A673 (cell line): Measurements from ENCODE around the gene PSG2. TPM values are rescaled to one million over a fixed set of nuclear protein-coding genes. Genes with fewer than 3 reads are reported as not detected.
A peak's percentile ranks its signal among the peaks of the same experiment; 100 is the strongest.
"Not testable (repeated sequence)": the region's sequence is repeated elsewhere in the genome, so short reads cannot be mapped to it uniquely, and the experiment has no call there.

Experiments used
- BruUV-seq: library from RNA; stranded (reverse); fragments of 400-500 nt; replicated peaks from 2 replicates; lab custom pipeline; 2021; lab: Mats Ljungman, UMichigan
- CTCF ChIA-PET: fragments of 300-600 bp; sonication (Branson Sonifier 250); formaldehyde crosslinking; loops from one replicate; lab custom pipeline; 2022; ENCODE audit warnings: antibody characterized with exemption; lab: Charles Lee
- POLR2A ChIA-PET: fragments of 300-600 bp; sonication (Branson Sonifier 250); formaldehyde crosslinking; loops from one replicate; lab custom pipeline; 2022; ENCODE audit warnings: antibody characterized with exemption; ENCODE audit not compliant: low non-redundant PET; lab: Charles Lee
- DNase-seq: peaks from one replicate; pipeline ENCODE4 v3.0.0-alpha.2; 2015; ENCODE audit warnings: low spot score
- H3K27ac ChIP-seq: fragments of 200-600 bp; sonication (generic); 2 replicates; pipeline ENCODE4 v1.5.1; 2016; ENCODE audit warnings: mixed run types, low read depth, mild to moderate bottlenecking, mixed read lengths, antibody characterized with exemption, low read length; ENCODE audit not compliant: poor library complexity, severe bottlenecking
- H3K27me3 ChIP-seq: fragments of 200-600 bp; sonication (generic); replicated peaks from 2 replicates; pipeline ENCODE4 v1.6.1; 2017; ENCODE audit warnings: mixed run types, low read depth, mild to moderate bottlenecking, mixed read lengths, antibody characterized with exemption, low read length; ENCODE audit not compliant: insufficient read depth, poor library complexity
- H3K36me3 ChIP-seq: fragments of 200-600 bp; sonication (generic); 2 replicates; pipeline ENCODE4 v1.6.1; 2016; ENCODE audit warnings: mixed run types, mild to moderate bottlenecking, mixed read lengths, antibody characterized with exemption, low read length; ENCODE audit not compliant: insufficient read depth, poor library complexity, severe bottlenecking
- H3K4me1 ChIP-seq: fragments of 200-600 bp; sonication (generic); 2 replicates; pipeline ENCODE4 v1.6.1; 2017; ENCODE audit warnings: mixed run types, mild to moderate bottlenecking, mixed read lengths, antibody characterized with exemption, low read length; ENCODE audit not compliant: insufficient read depth, poor library complexity, severe bottlenecking
- H3K4me3 ChIP-seq: fragments of 200-600 bp; sonication (generic); 2 replicates; pipeline ENCODE4 v1.5.1; 2016; ENCODE audit warnings: low read depth, mixed run types, mild to moderate bottlenecking, mixed read lengths, low read length; ENCODE audit not compliant: poor library complexity, severe bottlenecking
- H3K9me3 ChIP-seq: fragments of 200-600 bp; sonication (generic); 2 replicates; pipeline ENCODE4 v1.6.1; 2016; ENCODE audit warnings: mixed run types, low read depth, mild to moderate bottlenecking, mixed read lengths, antibody characterized with exemption, low read length; ENCODE audit not compliant: poor library complexity, severe bottlenecking
- CTCF ChIP-seq: fragments of 300-800, 200-600 bp; sonication (generic); conservative IDR thresholded peaks from 2 replicates; pipeline ENCODE4 v1.5.1; 2017; ENCODE audit warnings: low read depth, mild to moderate bottlenecking, antibody characterized with exemption, low read length, moderate library complexity, mixed read lengths
- EZH2 ChIP-seq: fragments of 200-600 bp; sonication (generic); IDR thresholded peaks from 2 replicates; pipeline ENCODE4 v1.6.1; 2017; ENCODE audit warnings: borderline replicate concordance, low read depth, mild to moderate bottlenecking, mixed read lengths, antibody characterized with exemption, low read length; ENCODE audit not compliant: poor library complexity, severe bottlenecking
- intact Hi-C: fragments of 100-400 bp; cut with micrococcal nuclease; formaldehyde crosslinking; loops from one replicate; pipeline ENCODE4 v1.10.0; 2022; ENCODE audit not compliant: unreplicated experiment
- total RNA-seq: library from RNA; stranded (reverse); gene quantifications from 2 replicates; pipeline ENCODE4 v1.2.3, GENCODE V29; 2021

The PSG2 gene
- total RNA-seq, 1 experiment from 2014 or later = not detected

DNA sequence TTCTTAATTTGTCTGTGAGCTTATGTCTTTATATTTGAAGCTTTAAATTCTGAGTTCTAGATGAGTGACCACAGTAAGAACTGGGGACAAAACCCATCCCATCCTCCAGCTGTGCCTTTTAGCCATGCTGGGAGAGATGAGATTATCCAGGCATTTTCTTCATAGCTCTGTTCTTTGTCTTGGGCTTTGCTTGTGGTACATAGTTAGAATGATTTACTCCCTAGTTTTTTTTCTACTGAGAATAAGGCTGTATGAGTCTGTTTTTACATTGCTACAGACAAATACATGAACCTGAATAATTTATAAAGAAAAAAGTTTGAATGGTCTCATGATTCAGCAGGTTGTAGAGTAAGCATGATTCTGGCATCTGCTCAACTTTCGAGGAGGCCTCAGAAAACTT lies 24.9 kb upstream of the PSG2 start:
- DNase-seq, H3K4me1 ChIP-seq, POLR2A ChIA-PET, H3K27ac ChIP-seq, H3K4me3 ChIP-seq, intact Hi-C loops, H3K9me3 ChIP-seq, H3K27me3 ChIP-seq, H3K36me3 ChIP-seq, BruUV-seq, CTCF ChIA-PET: not testable (repeated sequence)

GRCh38 chr19:43105496-43105895 lies 23.0 kb upstream of the PSG2 start:
- H3K9me3 ChIP-seq = peaks cover 13% of the 10 kb centered on the region
- H3K27ac ChIP-seq = no peak overlapping the region
- H3K36me3 ChIP-seq = no peaks in the 10 kb centered on the region
- BruUV-seq = no TSS peak
- no peaks in the 10 kb centered on the region for H3K27me3 ChIP-seq
- TF ChIP-seq EZH2 (no peak), CTCF (no peak)
- ChIA-PET POLR2A (no interaction called here), CTCF (no interaction called here)
- no peaks in the 10 kb centered on the region for H3K4me1 ChIP-seq
- no peak for DNase-seq
- intact Hi-C loops = no loop called here
- no peak overlapping the region for H3K4me3 ChIP-seq

GRCh38 chr19:43104215-43104850 lies 21.8 kb upstream of the PSG2 start:
- BruUV-seq, POLR2A ChIA-PET, H3K27ac ChIP-seq, H3K4me1 ChIP-seq, H3K36me3 ChIP-seq, CTCF ChIA-PET, H3K4me3 ChIP-seq, intact Hi-C loops, H3K27me3 ChIP-seq: not testable (repeated sequence)
- peaks cover 13% of the 10 kb centered on the region for H3K9me3 ChIP-seq
- DNase-seq = peak; percentile 4

DNA sequence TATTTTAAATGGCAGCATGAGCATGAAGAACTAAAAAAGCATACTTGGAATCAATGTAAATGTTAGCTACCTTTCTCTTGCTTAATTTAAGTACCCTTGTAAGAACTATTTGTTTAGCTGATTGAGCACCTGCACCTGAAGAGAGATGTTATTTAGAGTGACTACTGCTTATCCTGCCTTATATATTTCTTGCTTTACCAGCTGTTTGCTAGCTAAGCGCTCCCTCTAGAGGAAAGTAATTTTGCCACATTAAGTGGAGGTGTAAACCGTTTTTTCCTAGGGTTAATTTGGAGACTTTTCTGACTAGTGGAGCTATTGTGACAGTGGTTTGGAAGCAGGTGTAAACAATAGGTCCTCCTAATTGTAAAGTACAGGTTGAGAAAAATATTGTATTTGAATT lies 19.4 kb upstream of the PSG2 start:
- ChIA-PET CTCF (no interaction called here), POLR2A (no interaction called here)
- BruUV-seq = no TSS peak
- DNase-seq = no peak
- Histone ChIP-seq H3K4me1 (no peaks in the 10 kb centered on the region), H3K27me3 (no peaks in the 10 kb centered on the region), H3K9me3 (peaks cover 13% of the 10 kb centered on the region), H3K27ac (no peak overlapping the region), H3K4me3 (no peak overlapping the region), H3K36me3 (no peaks in the 10 kb centered on the region)
- no peak for TF ChIP-seq EZH2
- no peak for TF ChIP-seq CTCF
- intact Hi-C loops = no loop called here

GRCh38 chr19:43098416-43098815 lies 15.9 kb upstream of the PSG2 start:
- intact Hi-C loops, H3K27me3 ChIP-seq, H3K27ac ChIP-seq, H3K9me3 ChIP-seq, CTCF ChIA-PET, POLR2A ChIA-PET, DNase-seq, BruUV-seq, H3K4me1 ChIP-seq, H3K4me3 ChIP-seq, H3K36me3 ChIP-seq: not testable (repeated sequence)
